ENCODE results near the gene MRPL17. TPM values are rescaled to one million over a fixed set of nuclear protein-coding genes. Genes with fewer than 3 reads are reported as not detected.
A peak's percentile ranks its signal among the peaks of the same experiment; 100 is the strongest.
"Not testable (repeated sequence)": the region's sequence is repeated elsewhere in the genome, so short reads cannot be mapped to it uniquely, and the experiment has no call there.

MRPL17 gene
- total RNA-seq, 4 donors from 2014 or later = 9.3 to 62.9 (median 14.2) TPM

GRCh38 chr11:6721343-6721742, 38.2 kb upstream of the MRPL17 start:
- no peak overlapping the region for H3K27ac ChIP-seq
- H3K9me3 ChIP-seq = no peaks in the 10 kb centered on the region
- WGBS, 2 donors (ENCODE audit: low coverage in 1 of 2) = 90 to 100% methylated on average over 1 of the region's 1 CpG
- in situ Hi-C loops (cut with MboI; ENCODE audit: low pct_ligation_motif_present in 1 of 4, low pct_unique_long_range_greater_than_20kb in 1 of 4, low sequenced_read_pairs in 3 of 4) = no loop called here
- no peak for DNase-seq
- no peaks in the 10 kb centered on the region for H3K36me3 ChIP-seq
- H3K4me1 ChIP-seq = no peaks in the 10 kb centered on the region
- no peaks in the 10 kb centered on the region for H3K27me3 ChIP-seq
- TF ChIP-seq POLR2A (IDR thresholded peaks at IDR 0.05) (no peak), POLR2AphosphoS5 (IDR thresholded peaks at IDR 0.05) (no peak), EP300 (IDR thresholded peaks at IDR 0.05; ENCODE audit: low read depth) (no peak)
- TF ChIP-seq, protein P1, sequence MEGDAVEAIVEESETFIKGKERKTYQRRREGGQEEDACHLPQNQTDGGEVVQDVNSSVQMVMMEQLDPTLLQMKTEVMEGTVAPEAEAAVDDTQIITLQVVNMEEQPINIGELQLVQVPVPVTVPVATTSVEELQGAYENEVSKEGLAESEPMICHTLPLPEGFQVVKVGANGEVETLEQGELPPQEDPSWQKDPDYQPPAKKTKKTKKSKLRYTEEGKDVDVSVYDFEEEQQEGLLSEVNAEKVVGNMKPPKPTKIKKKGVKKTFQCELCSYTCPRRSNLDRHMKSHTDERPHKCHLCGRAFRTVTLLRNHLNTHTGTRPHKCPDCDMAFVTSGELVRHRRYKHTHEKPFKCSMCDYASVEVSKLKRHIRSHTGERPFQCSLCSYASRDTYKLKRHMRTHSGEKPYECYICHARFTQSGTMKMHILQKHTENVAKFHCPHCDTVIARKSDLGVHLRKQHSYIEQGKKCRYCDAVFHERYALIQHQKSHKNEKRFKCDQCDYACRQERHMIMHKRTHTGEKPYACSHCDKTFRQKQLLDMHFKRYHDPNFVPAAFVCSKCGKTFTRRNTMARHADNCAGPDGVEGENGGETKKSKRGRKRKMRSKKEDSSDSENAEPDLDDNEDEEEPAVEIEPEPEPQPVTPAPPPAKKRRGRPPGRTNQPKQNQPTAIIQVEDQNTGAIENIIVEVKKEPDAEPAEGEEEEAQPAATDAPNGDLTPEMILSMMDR (IDR thresholded peaks at IDR 0.05) = no peak
- no peak overlapping the region for H3K4me3 ChIP-seq
- intact Hi-C loops (cut with DNase I; ENCODE audit: low total_unique reads) = no loop called here

DNA sequence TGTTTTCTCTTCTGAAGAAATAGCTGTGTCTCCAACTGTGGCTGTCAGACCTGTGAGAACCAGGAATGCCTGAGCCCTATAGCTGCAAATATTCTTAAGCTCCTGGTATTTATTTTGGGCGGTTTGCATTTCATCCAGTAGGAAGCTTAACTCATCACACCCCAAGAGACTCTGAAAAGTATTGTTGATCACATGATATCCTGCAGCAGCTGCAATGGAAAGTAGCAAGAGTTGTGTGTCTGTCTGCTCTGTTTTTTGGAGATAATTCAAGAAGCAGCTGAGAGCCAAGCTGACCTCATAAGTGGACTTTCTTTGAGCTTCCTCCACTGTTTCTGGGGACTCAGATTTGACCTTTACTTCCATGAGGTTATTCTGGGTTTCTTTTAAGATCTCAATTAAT, 36.4 kb upstream of the MRPL17 start:
- TF ChIP-seq, protein P1 (IDR thresholded peaks at IDR 0.05) = no peak
- TF ChIP-seq POLR2A (IDR thresholded peaks at IDR 0.05) (no peak), POLR2AphosphoS5 (IDR thresholded peaks at IDR 0.05) (no peak), EP300 (IDR thresholded peaks at IDR 0.05; ENCODE audit: low read depth) (no peak)
- H3K4me3 ChIP-seq = no peak overlapping the region
- H3K27ac ChIP-seq = no peak overlapping the region
- intact Hi-C loops (cut with DNase I; ENCODE audit: low total_unique reads) = no loop called here
- WGBS, 2 donors (ENCODE audit: low coverage in 1 of 2) = 76% methylated on average over 1 of the region's 1 CpG; no CpG with 5 or more reads in 1 of the 2 donors
- no peaks in the 10 kb centered on the region for H3K9me3 ChIP-seq
- no peaks in the 10 kb centered on the region for H3K36me3 ChIP-seq
- DNase-seq = no peak
- H3K4me1 ChIP-seq = no peaks in the 10 kb centered on the region
- H3K27me3 ChIP-seq = no peaks in the 10 kb centered on the region
- in situ Hi-C loops (cut with MboI; ENCODE audit: low pct_ligation_motif_present in 1 of 4, low pct_unique_long_range_greater_than_20kb in 1 of 4, low sequenced_read_pairs in 3 of 4) = no loop called here

GRCh38 chr11:6717426-6717825, 34.3 kb upstream of the MRPL17 start:
- DNase-seq = no peak
- TF ChIP-seq, protein P1 (IDR thresholded peaks at IDR 0.05) = no peak
- no peak for TF ChIP-seq EP300 (IDR thresholded peaks at IDR 0.05; ENCODE audit: low read depth)
- no peak for TF ChIP-seq POLR2A (IDR thresholded peaks at IDR 0.05)
- TF ChIP-seq POLR2AphosphoS5 (IDR thresholded peaks at IDR 0.05) = no peak
- Histone ChIP-seq H3K36me3 (no peaks in the 10 kb centered on the region), H3K27me3 (no peaks in the 10 kb centered on the region), H3K4me1 (no peaks in the 10 kb centered on the region), H3K9me3 (no peaks in the 10 kb centered on the region), H3K27ac (no peak overlapping the region), H3K4me3 (no peak overlapping the region)
- WGBS, 2 donors (ENCODE audit: low coverage in 1 of 2) = 80 to 93% methylated on average over 2 to 3 of the region's 3 CpGs
- in situ Hi-C loops (cut with MboI; ENCODE audit: low pct_ligation_motif_present in 1 of 4, low pct_unique_long_range_greater_than_20kb in 1 of 4, low sequenced_read_pairs in 3 of 4) = no loop called here
- intact Hi-C loops (cut with DNase I; ENCODE audit: low total_unique reads) = no loop called here

DNA sequence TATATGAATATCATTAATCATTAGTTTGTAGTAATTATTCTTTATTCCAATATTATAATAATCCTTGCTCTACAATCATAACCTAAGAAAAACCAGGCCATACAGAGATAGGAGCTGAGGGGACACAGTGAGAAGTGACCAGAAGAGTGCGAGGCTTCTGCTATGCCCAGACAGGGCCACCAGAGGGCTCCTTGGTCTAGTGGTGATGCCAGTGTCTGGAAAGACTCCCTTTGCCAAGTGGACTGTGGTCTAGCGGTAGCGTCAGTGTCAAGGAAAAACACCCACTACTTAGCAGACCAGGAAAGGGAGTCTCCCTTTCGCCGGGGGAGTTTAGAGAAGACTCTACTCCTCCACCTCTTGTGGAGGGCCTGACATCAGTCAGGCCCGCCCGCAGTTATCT, 28.4 kb upstream of the MRPL17 start:
- H3K9me3 ChIP-seq; H3K27me3 ChIP-seq; H3K36me3 ChIP-seq; intact Hi-C loops (cut with DNase I; ENCODE audit: low total_unique reads); H3K4me1 ChIP-seq; H3K4me3 ChIP-seq; in situ Hi-C loops (cut with MboI; ENCODE audit: low pct_ligation_motif_present in 1 of 4, low pct_unique_long_range_greater_than_20kb in 1 of 4, low sequenced_read_pairs in 3 of 4); H3K27ac ChIP-seq: not testable (repeated sequence)
- DNase-seq = peak; percentile 11
- WGBS, 2 donors (ENCODE audit: low coverage in 1 of 2) = 97% methylated on average over 7 of the region's 7 CpGs; no CpG with 5 or more reads in 1 of the 2 donors
- TF ChIP-seq, protein P1 (IDR thresholded peaks at IDR 0.05) = peak in 2 of 5 experiments; percentile 22 to 25

All from transverse colon (tissue), 4 donors.